Erythroblast (primary cell): ENCODE data around the gene SERPINB13.

Experiments
- GATA1 ChIP-seq: IDR thresholded peaks from 2 replicates; pipeline ENCODE4 v1.6.1; 2011; ENCODE audit warnings: low read depth, mild to moderate bottlenecking, control low read depth, low read length, moderate library complexity
- POLR2A ChIP-seq: IDR thresholded peaks from 2 replicates; pipeline ENCODE4 v1.6.1; 2011; ENCODE audit warnings: mild to moderate bottlenecking, low read length

DNA sequence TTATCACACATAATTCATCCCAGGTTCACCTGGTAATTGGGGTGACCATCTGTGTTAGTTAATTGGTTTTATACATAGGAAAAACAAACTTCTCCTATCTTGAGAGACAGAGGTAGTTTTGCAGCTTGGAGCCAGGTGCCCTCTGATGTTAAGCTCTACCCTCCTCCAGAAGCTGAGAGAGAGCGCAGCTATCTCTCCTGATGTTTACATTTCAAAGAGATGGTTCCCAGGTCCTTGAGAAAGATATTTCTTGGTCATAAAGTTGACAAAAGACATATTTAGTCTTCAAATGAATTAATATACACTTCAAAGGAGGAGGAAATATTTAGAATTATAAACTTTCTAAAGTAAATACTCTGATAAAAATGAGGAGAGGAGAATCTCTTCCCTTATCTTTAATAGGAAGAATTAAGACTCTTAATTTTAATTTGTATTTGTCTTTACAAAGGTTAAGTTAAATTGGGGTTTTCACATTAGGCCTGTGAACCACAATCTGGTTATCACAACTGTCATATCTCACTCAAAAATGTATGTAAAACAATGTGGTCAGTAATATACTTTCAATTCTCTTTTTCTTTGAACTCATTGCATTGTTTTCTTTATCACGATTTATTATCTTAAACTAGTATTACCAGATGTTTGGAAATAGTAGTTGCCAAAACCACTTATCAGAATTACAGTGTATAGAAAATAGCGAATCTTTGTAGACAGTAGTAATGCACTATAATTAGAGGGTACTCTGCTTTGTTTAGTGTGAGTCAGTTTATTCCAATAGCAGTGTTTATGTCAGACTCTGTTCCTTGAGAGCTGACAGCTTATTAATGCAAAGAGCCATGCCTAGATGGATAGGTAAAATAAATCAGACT, 30.1 kb downstream of the SERPINB13 start:
- no peak for TF ChIP-seq POLR2A
- TF ChIP-seq GATA1, result no peak
